HG02571 (cell line): ENCODE results near the gene ZNF333.
"Not testable (repeated sequence)": the region's sequence is repeated elsewhere in the genome, so short reads cannot be mapped to it uniquely, and the experiment has no call there.

Source experiments
- ATAC-seq: cut with Tn5 transposase; IDR thresholded peaks from one replicate; pipeline ENCODE4 v1.9.1; 2021; ENCODE audit warnings: mild to moderate bottlenecking, moderate library complexity; ENCODE audit not compliant: unreplicated experiment

Gene ZNF333

DNA sequence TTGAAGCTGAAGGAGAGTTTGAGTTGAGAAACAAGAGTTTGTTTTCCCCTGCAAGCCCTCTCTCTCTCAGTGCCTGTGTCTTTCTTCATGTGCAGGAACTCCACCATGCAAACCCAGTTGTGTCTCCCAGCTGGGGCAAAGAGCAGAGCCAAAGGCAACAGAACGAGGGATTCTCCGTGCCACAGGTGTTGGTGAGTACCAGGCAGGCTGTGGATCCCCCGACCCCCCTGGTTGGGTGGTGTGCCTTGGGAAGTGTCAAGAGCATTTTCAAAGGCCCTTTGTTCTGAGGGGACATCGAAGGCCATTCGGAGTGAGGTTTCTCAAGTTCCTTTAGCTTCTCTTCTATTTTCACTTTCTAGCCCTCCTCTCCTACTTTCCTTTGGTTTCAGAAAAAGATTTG lies 5.6 kb downstream of the ZNF333 start:
- no peak for ATAC-seq

DNA sequence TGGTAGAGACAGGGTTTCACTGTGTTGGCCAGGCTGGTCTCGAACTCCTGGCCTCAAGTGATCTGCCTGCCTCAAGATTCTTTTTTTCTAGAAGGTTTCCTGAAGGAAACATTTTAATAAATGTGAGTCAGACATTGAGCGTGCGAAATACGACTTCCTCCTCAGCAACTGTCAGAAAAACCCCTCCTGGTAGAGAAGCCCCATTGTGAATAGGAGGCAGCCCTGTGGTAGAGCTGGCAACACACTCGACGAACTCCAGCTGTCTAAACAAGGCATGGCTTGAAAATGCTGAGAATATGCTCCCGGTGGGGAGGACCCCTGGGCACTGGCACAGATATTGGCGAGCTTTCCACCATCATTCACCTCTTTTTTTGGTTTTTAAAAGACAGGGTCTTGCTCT lies 9.8 kb downstream of the ZNF333 start:
- no peak for ATAC-seq

DNA sequence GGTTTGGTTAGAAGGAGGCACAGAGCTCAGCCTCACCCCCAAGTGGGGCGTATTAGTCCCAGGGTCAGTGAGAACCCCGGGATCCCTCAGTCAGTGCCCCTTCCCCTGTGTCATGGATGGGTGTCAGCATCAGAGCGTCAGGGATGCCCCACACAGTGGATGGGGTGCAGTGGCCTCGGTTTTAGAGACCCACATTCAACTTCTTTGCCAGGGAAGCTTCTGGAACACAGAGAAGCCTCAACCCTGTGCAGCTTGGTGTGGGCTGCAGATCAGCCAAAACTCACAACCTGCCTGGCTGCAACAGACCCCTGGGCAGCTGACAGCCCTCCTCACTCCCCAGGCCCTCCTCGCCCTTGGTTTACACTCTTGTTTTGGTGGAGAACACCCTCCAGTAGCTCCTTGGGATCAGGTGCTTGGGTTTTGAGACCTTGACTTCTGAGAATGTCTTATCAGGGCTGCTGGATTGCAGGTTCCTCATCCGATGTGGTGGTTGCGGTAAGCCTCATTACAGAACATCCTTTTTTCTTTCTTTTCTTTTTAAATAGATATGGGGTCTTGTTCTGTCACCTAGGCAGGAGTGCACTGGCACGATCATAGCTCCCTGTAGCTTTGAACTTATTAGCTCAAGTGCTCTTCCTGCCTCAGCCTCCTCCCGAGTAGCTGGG lies 11.0 kb downstream of the ZNF333 start:
- ATAC-seq: no peak

GRCh38 chr19:14703833-14704232 lies 14.0 kb downstream of the ZNF333 start:
- ATAC-seq: no peak

DNA sequence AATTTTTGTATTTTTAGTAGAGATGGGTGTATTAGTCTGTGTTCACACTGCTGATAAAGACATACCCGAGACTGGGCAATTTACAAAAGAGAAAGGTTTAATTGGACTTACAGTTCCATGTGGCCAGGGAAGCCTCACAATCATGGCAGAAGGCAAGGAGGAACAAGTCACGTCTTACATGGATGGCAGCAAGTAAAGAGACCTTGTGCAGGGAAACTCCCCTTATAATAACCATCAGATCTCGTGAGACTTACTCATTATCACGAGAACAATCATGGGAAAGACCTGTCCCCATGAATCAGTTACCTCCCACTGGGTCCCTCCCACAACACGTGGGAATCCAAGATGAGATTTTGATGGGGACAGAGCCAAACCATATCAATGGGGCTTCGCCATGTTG lies 14.6 kb downstream of the ZNF333 start:
- no peak for ATAC-seq

DNA sequence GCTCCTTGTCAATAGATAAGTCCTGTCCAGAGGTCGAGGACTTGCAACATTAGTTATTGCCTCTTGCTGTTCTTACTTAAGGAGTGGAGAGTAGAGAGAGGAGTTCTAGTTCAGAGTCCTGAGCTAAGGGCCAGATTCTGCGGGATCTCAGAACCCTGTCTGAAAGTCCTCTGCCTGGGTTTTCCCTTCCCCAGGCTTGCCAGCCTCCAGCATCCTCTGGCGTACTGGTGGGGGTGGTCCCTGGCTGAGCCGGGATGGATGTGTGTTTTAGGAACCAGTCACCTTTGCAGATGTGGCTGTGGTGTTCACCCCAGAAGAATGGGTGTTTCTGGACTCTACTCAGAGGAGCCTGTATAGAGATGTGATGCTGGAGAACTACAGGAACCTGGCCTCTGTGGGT lies 26.0 kb downstream of the ZNF333 start:
- ATAC-seq: no peak

GRCh38 chr19:14718522-14719116 lies 28.8 kb downstream of the ZNF333 start:
- no peak for ATAC-seq

DNA sequence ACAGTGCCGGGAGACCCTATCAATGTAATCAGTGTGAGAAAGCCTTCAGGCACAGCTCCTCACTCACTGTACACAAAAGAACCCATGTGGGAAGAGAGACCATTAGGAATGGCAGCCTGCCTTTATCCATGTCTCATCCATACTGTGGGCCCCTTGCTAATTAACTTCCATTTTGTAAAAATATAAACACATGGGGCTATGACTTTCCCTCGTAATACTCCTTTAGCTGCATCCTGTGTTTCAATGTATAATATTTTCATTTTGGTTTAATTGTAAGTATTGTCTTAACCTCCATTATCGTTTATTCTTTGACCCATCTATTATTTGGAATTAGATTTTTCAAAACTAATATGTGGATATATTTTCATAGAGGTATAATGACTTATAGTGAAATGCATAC lies 29.3 kb downstream of the ZNF333 start:
- ATAC-seq: no peak

- ATAC-seq: no peak
These were observed 32.3 kb downstream of the ZNF333 start for GRCh38 chr19:14722127-14722526.

- no peak for ATAC-seq
These were observed 38.7 kb downstream of the ZNF333 start for GRCh38 chr19:14728595-14728994.

DNA sequence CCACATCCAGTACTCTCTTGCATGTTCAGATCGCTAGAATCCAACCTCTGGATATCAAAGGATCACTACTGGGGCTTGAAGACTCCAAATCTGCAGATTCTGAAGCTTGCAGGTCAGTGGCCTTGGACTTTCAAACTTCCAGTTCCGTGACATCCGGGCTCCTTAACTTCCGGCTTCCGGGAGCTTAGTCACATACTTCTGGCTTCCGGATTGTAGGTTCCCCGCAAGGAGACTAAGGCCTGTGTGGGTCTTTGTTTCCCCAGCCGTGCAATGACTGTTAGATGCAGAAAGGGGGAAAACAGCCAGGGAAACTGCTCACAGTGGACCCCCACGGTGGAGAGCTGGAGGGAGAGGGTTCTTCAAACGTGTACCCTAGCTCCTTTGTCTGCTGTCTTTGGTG lies 41.4 kb downstream of the ZNF333 start:
- ATAC-seq: no peak

DNA sequence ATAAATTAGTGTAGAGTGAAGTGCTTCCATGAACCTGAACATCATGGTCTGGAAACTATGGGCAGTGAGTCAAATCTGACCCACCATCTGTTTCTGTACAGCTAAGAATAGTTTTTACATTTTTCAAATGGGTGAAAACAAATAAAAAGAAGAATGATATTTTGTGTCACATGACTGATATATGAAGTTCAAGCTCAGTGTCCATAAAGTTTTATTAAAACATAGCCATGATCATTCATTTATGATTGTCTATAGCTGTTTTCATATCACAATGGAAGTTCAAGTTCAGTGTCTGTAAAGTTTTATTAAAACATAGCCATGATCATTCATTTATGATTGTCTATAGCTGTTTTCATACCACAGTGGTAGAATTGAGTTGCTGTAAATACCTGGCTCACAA lies 42.7 kb downstream of the ZNF333 start:
- no peak for ATAC-seq

GRCh38 chr19:14733574-14733973 lies 43.7 kb downstream of the ZNF333 start:
- ATAC-seq: no peak

DNA sequence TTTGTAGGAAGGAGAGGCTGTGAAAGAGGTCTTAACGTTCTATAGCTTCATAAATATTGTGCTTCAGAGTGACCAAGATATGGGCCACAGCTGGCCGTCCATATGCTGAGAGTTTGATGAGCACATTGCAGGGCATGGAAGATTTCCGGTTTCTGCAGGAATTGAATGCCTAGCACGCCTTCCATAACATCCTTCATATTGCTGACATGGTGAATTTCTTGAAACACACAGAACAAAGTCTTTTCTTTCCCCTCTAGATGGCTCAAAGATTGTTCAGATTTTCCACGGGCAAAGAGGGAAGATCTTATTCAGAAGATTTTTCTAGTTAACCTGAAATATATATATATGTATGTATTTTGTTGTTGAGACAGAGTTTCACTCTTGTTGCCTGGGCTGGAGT lies 46.1 kb downstream of the ZNF333 start:
- no peak for ATAC-seq

DNA sequence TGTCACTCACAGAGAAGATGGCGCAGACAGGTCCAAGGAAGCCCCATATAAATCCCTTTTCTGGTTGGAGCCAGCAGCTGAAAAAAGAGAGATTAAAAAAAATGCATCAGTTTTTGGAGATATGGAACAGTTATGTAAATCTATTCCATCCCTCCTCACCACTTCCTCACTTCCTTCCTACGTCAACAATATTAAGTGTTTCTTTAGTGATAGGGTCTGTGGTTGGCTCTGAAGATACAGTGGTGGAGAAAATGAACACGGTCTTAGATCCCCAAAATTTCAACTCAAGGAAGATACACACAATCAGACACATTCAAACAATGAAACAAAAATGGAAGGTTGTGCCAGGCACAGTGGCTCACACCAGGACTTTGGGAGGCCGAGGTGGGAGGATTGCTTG lies 57.0 kb downstream of the ZNF333 start:
- no peak for ATAC-seq

DNA sequence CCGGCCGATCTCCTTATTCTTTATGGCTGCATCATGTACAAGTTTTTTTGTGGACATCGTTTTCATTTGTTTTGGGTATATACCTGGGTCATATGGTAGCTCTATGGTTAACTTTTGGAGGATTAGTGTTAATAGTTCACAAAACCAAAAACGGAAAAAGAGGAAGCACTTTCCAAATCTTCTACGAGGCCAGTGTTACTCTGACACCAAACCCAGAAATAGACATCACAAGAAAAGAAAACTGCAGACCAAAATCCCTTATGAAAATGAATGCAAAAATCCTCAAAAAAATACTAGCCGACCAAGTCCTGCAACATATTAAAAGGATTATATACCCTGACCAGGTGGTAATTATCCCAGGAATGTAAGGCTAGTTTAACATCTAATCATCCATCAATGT lies 58.8 kb downstream of the ZNF333 start:
- ATAC-seq: no peak

- ATAC-seq: no peak
These were observed 69.0 kb downstream of the ZNF333 start for GRCh38 chr19:14758816-14759215.

- no peak for ATAC-seq
These were observed 71.8 kb downstream of the ZNF333 start for GRCh38 chr19:14761607-14762006.

DNA sequence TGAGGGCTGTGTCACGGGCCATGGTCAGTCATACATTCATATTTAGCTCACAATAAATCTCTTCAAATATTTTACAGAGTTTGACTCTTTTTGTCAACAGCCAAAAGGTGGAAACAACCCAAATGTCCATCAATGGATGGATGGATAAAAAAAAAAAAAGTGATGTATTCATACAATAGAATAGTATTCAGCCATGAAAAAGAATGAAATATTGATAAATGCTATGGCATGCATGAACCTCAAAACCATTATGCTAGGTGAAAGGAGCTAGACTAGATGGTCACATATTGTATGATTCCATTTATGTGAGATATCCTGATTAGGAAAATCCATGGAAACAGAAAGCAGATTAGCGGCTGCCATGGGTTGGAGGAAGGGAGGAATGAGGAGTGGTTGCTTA lies 72.3 kb downstream of the ZNF333 start:
- no peak for ATAC-seq

DNA sequence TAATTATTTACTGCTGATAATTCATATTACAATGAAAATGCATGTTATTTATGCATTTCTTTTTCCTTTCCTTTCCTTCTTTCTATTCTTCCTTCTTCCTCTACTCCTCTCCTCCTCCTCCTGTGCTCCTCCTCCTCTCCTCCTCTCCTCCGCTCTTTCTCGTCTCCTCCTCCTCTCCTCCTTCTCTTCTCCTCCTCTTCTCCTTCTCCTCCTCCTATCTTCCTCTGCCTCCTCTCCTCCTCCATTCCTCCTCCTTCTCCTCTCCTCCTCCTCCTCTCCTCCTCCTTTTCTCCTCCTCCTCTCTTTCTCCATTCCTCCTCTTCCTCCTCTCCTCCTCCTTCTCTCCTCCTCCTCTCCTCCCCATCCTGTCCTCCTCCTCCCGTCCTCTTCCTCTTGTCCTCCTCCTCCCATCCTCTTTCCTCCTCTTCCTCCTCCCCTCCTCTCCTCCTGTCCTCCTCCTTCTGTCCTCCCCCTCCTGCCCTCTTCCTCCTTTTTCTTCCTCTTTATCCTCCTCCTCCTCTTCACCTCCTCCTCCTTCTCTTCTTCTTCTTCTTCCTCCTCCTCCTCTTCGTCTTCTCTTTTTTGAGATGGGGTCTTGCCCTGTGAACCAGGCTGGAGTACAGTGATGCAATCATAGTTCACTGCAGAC lies 73.8 kb downstream of the ZNF333 start:
- no peak for ATAC-seq

DNA sequence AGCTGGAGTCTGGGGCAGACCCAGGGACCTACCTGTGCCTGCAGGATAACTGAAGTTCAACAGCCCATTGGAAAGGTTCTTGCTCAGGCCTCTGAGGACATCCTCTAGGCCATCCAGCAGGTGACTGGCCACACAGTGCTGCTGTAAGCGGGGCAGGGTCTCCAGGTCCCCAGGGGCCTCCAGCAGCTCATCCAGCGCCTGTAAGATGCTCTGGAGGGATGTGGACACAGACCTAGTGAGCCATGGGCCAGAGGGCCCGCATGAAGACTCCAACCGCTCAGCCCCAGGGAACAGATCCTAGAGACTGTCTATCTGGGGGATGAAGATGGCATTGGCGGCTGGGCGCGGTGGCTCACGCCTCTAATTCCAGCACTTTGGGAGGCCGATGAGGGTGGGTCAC lies 74.6 kb downstream of the ZNF333 start:
- ATAC-seq: no peak

DNA sequence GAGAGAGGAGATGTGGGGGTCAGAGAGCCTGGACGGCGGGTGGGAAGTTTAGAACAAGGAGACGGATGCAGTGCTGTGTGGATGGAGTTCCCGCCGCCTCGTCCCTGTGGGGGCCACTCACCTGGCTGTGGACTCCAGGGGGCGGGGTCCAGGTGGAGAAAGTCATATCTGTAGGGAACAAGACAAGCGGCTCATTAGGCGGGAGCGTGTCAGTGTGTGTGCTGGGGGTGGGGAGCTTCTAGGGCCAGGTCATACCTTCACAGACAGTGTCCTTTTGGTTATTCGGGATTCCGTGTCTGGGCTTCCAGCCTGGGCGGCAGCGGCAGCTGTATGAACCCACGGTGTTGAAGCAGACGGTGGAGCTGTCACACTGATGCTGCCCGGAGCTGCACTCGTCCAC lies 75.6 kb downstream of the ZNF333 start:
- not testable (repeated sequence) for ATAC-seq

- ATAC-seq: not testable (repeated sequence)
These were observed 76.0 kb downstream of the ZNF333 start for GRCh38 chr19:14765841-14766240.
